ENCODE results near the gene C20orf96. TPM values are rescaled to one million over a fixed set of nuclear protein-coding genes. Genes with fewer than 3 reads are reported as not detected.
"Not testable (repeated sequence)": the region's sequence is repeated elsewhere in the genome, so short reads cannot be mapped to it uniquely, and the experiment has no call there.

Gene C20orf96
- total and polyA plus RNA-seq, 4 donors = 4.6 to 11.1 (median 5.4) TPM

DNA sequence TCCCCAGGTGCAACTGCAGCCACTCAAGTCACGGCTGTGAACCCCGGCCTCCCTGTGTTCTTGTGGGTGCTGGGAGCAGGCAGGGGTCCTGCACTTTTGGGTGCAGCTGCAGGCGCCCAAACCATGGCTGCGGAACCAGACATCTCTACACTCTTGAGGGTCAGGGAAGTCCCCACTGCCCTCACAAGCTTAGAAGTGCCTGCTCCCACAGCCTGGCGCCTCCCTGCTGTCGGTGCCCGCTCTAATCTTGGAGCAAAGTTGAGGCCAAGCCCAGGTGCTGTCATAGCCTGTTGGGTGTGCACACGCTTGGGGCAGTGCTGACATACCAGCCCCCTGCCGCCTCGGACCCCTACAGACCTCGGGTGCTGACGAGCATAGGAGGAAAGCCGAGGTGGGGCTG is 26.8 kb downstream of the C20orf96 start:
- 78 to 84% methylated on average over 13 of the region's 13 CpGs for WGBS, 2 donors
- intact Hi-C loops (cut with DNase I) = loop anchor here in 1 of 2 donors (10.0 kb wide), 1 partner anchor 71 kb away; no protein-coding TSS in a partner anchor

DNA sequence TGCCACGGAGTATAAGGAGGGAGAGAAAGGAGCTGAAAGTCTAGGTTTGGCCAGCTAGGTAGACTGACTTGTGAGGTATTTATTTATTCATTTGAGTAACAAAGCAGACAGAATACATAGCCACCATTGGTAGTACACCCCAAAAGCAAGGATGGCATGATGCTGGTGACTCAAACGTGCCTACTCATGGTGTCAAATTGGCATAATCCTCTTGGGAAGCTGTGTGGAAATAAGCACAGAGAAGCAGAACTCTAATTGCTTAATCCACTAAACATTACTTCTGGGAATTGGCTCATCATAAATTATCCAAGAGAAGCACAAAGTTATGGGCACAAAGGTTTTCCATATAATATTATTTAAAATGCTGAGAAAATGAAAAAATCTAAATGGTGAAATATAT is 30.6 kb downstream of the C20orf96 start:
- Histone ChIP-seq H3K9me3 (ENCODE audit: control insufficient read depth, low read length) (no peaks in the 10 kb centered on the region), H3K4me3 (ENCODE audit: low read length in 2 of 2) (no peak overlapping the region), H3K4me1 (ENCODE audit: control insufficient read depth in 1 of 2, insufficient read depth in 2 of 2, low read length in 2 of 2) (no peaks in the 10 kb centered on the region), H3K36me3 (ENCODE audit: control insufficient read depth in 1 of 2, insufficient read depth in 2 of 2, low read length in 1 of 2) (no peaks in the 10 kb centered on the region), H3K27me3 (ENCODE audit: control insufficient read depth in 1 of 2, insufficient read depth in 2 of 2, low read length in 1 of 2) (peaks cover 0 to 2% of the 10 kb centered on the region in 2 donors), H3K27ac (ENCODE audit: low read depth in 1 of 2, low read length in 2 of 2) (no peak overlapping the region)
- 52 to 60% methylated on average over 2 of the region's 2 CpGs for WGBS, 2 donors
- DNase-seq (no peak), ATAC-seq (ENCODE audit: low FRiP score) (no peak)
- intact Hi-C loops (cut with DNase I) = loop anchor here in 1 of 2 donors (10.0 kb wide), 1 partner anchor 75 kb away; no protein-coding TSS in a partner anchor

More for the DNA sequence above, 26.8 kb downstream of the C20orf96 start:
- Histone ChIP-seq H3K9me3 (ENCODE audit: control insufficient read depth, low read length) (no peaks in the 10 kb centered on the region), H3K27me3 (ENCODE audit: control insufficient read depth in 1 of 2, insufficient read depth in 2 of 2, low read length in 1 of 2) (no peaks in the 10 kb centered on the region), H3K4me3 (ENCODE audit: low read length in 2 of 2) (no peak overlapping the region), H3K36me3 (ENCODE audit: control insufficient read depth in 1 of 2, insufficient read depth in 2 of 2, low read length in 1 of 2) (no peaks in the 10 kb centered on the region), H3K4me1 (ENCODE audit: control insufficient read depth in 1 of 2, insufficient read depth in 2 of 2, low read length in 2 of 2) (no peaks in the 10 kb centered on the region), H3K27ac (ENCODE audit: low read depth in 1 of 2, low read length in 2 of 2) (no peak overlapping the region)
- DNase-seq (no peak), ATAC-seq (ENCODE audit: low FRiP score) (no peak)

DNA sequence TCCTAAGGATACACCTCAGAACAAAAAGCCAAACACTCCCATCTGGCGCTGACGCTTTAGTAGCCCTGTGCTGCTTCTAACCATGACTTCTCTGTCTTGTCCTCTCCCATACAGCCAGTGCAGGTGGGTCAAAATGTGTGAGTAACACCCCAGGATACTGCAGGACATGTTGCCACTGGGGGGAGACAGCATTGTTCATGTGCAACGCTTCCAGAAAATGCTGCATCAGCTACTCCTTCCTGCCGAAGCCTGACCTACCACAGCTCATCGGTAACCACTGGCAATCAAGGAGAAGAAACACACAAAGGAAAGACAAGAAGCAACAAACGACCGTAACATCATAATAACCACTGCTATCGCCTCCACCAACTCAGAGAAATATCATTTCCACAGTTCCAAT is 31.6 kb downstream of the C20orf96 start:
- Histone ChIP-seq H3K4me3 (ENCODE audit: low read length in 2 of 2) (no peak overlapping the region), H3K4me1 (ENCODE audit: control insufficient read depth in 1 of 2, insufficient read depth in 2 of 2, low read length in 2 of 2) (no peaks in the 10 kb centered on the region), H3K27me3 (ENCODE audit: control insufficient read depth in 1 of 2, insufficient read depth in 2 of 2, low read length in 1 of 2) (peaks cover 0 to 2% of the 10 kb centered on the region in 2 donors), H3K9me3 (ENCODE audit: control insufficient read depth, low read length) (no peaks in the 10 kb centered on the region), H3K36me3 (ENCODE audit: control insufficient read depth in 1 of 2, insufficient read depth in 2 of 2, low read length in 1 of 2) (no peaks in the 10 kb centered on the region), H3K27ac (ENCODE audit: low read depth in 1 of 2, low read length in 2 of 2) (no peak overlapping the region)
- intact Hi-C loops (cut with DNase I) = no loop called here
- no peak for ATAC-seq (ENCODE audit: low FRiP score)
- DNase-seq = no peak
- WGBS, 2 donors = 44 to 56% methylated on average over 8 of the region's 8 CpGs

DNA sequence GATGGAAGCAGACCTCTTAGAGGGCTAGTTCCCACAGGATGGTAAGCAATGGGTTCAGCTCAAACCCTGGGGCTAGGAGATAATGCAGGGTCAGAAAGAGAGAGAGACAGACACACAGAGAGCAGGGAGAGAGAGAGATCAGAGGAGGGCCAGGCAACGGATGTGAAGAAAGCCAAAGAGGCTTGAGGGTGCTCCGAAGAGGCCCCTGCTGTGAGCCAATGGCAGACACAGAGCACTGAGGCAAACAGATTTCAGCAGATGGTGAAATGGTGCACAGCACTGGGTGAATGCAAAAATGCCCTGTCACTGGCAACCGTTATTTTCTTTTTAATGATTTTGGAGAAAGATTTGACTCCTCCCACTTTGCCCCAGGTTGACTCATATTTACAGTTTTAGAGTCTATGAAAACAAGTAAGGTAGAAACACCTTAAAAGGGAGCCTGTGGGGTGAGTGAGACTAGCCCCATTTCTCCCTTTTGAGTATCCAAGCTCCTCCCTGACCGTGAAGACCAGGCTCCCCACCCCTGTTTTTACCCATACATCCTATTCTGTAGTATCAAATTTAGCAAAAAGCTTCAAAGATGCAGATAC is 32.2 kb downstream of the C20orf96 start:
- Histone ChIP-seq H3K4me3 (ENCODE audit: low read length in 2 of 2) (no peak overlapping the region), H3K27me3 (ENCODE audit: control insufficient read depth in 1 of 2, insufficient read depth in 2 of 2, low read length in 1 of 2) (peaks cover 0 to 2% of the 10 kb centered on the region in 2 donors), H3K27ac (ENCODE audit: low read depth in 1 of 2, low read length in 2 of 2) (no peak overlapping the region), H3K9me3 (ENCODE audit: control insufficient read depth, low read length) (no peaks in the 10 kb centered on the region), H3K4me1 (ENCODE audit: control insufficient read depth in 1 of 2, insufficient read depth in 2 of 2, low read length in 2 of 2) (no peaks in the 10 kb centered on the region), H3K36me3 (ENCODE audit: control insufficient read depth in 1 of 2, insufficient read depth in 2 of 2, low read length in 1 of 2) (no peaks in the 10 kb centered on the region)
- intact Hi-C loops (cut with DNase I) = no loop called here
- no peak for DNase-seq
- no peak for ATAC-seq (ENCODE audit: low FRiP score)
- WGBS, 2 donors = 50 to 60% methylated on average over 4 of the region's 4 CpGs

DNA sequence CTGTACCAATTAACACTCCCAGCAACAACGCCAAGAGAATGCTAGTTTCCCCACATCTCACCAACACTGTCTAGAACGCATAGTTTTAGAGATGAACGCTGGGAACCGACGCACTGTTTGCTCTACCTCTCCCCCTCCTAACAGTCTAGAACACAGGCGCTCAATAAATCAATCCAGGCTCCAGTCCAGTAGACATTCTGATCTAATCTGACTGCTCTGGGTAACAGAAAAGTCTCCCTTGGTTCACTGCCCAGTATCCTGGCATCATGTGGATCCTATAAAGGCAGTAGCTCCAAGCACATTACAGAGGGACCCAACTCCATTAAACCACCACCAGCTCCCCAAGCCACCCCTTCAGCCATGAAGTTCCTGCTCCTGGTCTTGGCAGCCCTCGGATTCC is 33.1 kb downstream of the C20orf96 start, which contains the start of gene DEFB132:
Gene DEFB132 (plus strand): TSS at position 306 of the 400 bp plus-strand sequence. CDS start 55 bp downstream, at position 361.
- Histone ChIP-seq H3K9me3 (ENCODE audit: control insufficient read depth, low read length) (no peaks in the 10 kb centered on the region), H3K4me3 (ENCODE audit: low read length in 2 of 2) (no peak within 1 kb of the TSS), H3K36me3 (ENCODE audit: control insufficient read depth in 1 of 2, insufficient read depth in 2 of 2, low read length in 1 of 2) (no peaks in the 10 kb centered on the region), H3K27ac (ENCODE audit: low read depth in 1 of 2, low read length in 2 of 2) (no peak within 1 kb of the TSS), H3K27me3 (ENCODE audit: control insufficient read depth in 1 of 2, insufficient read depth in 2 of 2, low read length in 1 of 2) (peaks cover 0 to 2% of the 10 kb centered on the region in 2 donors), H3K4me1 (ENCODE audit: control insufficient read depth in 1 of 2, insufficient read depth in 2 of 2, low read length in 2 of 2) (no peaks in the 10 kb centered on the region)
- no peak for DNase-seq
- intact Hi-C loops (cut with DNase I) = no loop called here
- 43 to 58% methylated on average over 7 of the region's 7 CpGs for WGBS, 2 donors
- no peak for ATAC-seq (ENCODE audit: low FRiP score)

DNA sequence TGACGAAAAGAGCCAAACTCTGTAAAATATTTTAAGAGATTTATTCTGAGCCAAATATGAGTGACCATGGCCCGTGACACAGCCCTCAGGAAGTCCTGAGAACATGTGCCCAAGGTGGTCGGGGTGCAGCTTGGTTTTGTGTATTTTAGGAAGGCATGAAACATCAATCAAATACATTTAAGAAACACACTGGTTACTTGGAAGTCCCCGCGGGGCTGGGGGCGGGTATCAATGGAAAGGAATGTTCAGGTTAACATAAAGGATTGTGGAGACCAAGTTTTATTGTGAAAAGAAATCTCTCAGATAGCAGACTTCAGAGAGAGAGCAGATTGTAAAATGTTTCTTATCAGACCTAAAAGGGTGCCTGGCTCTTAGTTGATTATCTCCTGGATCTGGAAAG is 37.1 kb downstream of the C20orf96 start:
- ATAC-seq (ENCODE audit: low FRiP score); H3K4me1 ChIP-seq (ENCODE audit: control insufficient read depth in 1 of 2, insufficient read depth in 2 of 2, low read length in 2 of 2); intact Hi-C loops (cut with DNase I); DNase-seq; H3K27me3 ChIP-seq (ENCODE audit: control insufficient read depth in 1 of 2, insufficient read depth in 2 of 2, low read length in 1 of 2); H3K27ac ChIP-seq (ENCODE audit: low read depth in 1 of 2, low read length in 2 of 2); H3K36me3 ChIP-seq (ENCODE audit: control insufficient read depth in 1 of 2, insufficient read depth in 2 of 2, low read length in 1 of 2); H3K9me3 ChIP-seq (ENCODE audit: control insufficient read depth, low read length); H3K4me3 ChIP-seq (ENCODE audit: low read length in 2 of 2): not testable (repeated sequence)
- 35 to 43% methylated on average over 6 of the region's 6 CpGs for WGBS, 2 donors

DNA sequence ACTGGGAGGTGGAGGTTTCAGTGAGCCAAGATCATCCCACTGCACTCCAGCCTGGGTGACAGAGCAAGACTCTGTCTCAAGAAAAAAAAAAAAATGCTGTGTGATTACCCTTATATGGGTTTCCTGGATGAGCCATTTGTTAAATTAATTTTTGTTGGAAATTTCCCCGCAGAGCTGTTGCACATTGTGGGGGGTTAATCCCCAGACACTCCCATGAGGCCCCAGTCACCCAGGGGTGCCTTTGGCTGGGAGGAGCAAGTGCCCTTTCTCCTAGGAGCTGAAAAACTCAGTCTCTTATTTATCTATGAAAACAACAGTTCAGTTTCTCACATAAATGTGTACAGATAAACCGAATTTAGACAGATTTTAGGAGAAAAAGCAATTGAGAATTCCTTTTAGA is 37.7 kb downstream of the C20orf96 start:
- Histone ChIP-seq H3K9me3 (ENCODE audit: control insufficient read depth, low read length) (no peaks in the 10 kb centered on the region), H3K27ac (ENCODE audit: low read depth in 1 of 2, low read length in 2 of 2) (no peak overlapping the region), H3K4me3 (ENCODE audit: low read length in 2 of 2) (no peak overlapping the region), H3K36me3 (ENCODE audit: control insufficient read depth in 1 of 2, insufficient read depth in 2 of 2, low read length in 1 of 2) (no peaks in the 10 kb centered on the region), H3K27me3 (ENCODE audit: control insufficient read depth in 1 of 2, insufficient read depth in 2 of 2, low read length in 1 of 2) (no peaks in the 10 kb centered on the region), H3K4me1 (ENCODE audit: control insufficient read depth in 1 of 2, insufficient read depth in 2 of 2, low read length in 2 of 2) (no peaks in the 10 kb centered on the region)
- DNase-seq = no peak
- intact Hi-C loops (cut with DNase I) = no loop called here
- WGBS, 2 donors = 66 to 75% methylated on average over 2 of the region's 2 CpGs
- ATAC-seq (ENCODE audit: low FRiP score) = no peak

DNA sequence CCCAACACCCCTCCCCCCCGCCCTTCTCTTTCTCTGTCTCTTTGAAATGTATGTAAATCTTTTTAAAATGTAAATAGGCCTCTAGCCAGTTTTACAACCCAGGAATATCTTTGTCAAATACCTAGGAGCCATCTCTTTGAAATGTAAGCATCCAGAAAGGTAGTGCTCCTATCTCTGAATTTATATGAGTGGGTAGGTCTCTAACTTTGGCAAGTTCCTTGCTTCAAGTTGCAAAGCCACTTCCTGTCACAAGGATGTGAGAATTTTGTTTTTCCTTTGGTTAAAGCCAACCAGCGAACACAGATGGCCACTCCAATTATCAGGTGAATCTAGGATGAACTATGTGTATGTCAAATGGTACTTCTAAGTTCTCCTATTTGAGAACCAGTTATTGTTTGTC is 39.2 kb downstream of the C20orf96 start:
- intact Hi-C loops (cut with DNase I) = no loop called here

DNA sequence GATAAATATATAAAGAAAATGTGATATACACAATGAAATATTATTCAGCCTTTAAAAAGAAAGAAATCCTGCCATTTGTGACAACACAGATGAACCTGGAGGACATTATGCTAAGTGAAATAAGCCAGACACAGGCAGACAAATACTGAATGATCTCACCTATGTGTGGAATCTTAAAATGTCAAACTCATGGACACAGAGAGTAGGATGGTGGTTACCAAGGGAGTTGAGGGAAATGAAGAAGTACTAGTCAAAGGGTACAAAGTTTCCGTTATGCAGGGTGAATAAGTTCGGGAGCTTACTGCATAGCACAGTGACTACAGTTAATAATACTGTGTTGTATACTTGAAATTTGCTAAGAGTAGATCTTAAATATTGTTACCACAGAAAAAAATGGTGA is 47.6 kb downstream of the C20orf96 start:
- Histone ChIP-seq H3K27me3 (ENCODE audit: control insufficient read depth in 1 of 2, insufficient read depth in 2 of 2, low read length in 1 of 2) (peaks cover 0 to 1% of the 10 kb centered on the region in 2 donors), H3K9me3 (ENCODE audit: control insufficient read depth, low read length) (peaks cover 3% of the 10 kb centered on the region), H3K27ac (ENCODE audit: low read depth in 1 of 2, low read length in 2 of 2) (no peak overlapping the region), H3K36me3 (ENCODE audit: control insufficient read depth in 1 of 2, insufficient read depth in 2 of 2, low read length in 1 of 2) (no peaks in the 10 kb centered on the region), H3K4me1 (ENCODE audit: control insufficient read depth in 1 of 2, insufficient read depth in 2 of 2, low read length in 2 of 2) (no peaks in the 10 kb centered on the region), H3K4me3 (ENCODE audit: low read length in 2 of 2) (no peak overlapping the region)
- intact Hi-C loops (cut with DNase I) = no loop called here
- 88 to 89% methylated on average over 2 of the region's 2 CpGs for WGBS, 2 donors
- DNase-seq (no peak), ATAC-seq (ENCODE audit: low FRiP score) (no peak)

More for the DNA sequence above, 39.2 kb downstream of the C20orf96 start:
- no peaks in the 10 kb centered on the region for H3K36me3 ChIP-seq (ENCODE audit: control insufficient read depth in 1 of 2, insufficient read depth in 2 of 2, low read length in 1 of 2)
- peaks cover 0 to 1% of the 10 kb centered on the region in 2 donors for H3K27me3 ChIP-seq (ENCODE audit: control insufficient read depth in 1 of 2, insufficient read depth in 2 of 2, low read length in 1 of 2)
- H3K27ac ChIP-seq (ENCODE audit: low read depth in 1 of 2, low read length in 2 of 2) = no peak overlapping the region
- no peaks in the 10 kb centered on the region for H3K4me1 ChIP-seq (ENCODE audit: control insufficient read depth in 1 of 2, insufficient read depth in 2 of 2, low read length in 2 of 2)
- peaks cover 3% of the 10 kb centered on the region for H3K9me3 ChIP-seq (ENCODE audit: control insufficient read depth, low read length)
- H3K4me3 ChIP-seq (ENCODE audit: low read length in 2 of 2) = no peak overlapping the region
- no peak for ATAC-seq (ENCODE audit: low FRiP score)
- no peak for DNase-seq
- 15 to 24% methylated on average over 2 of the region's 2 CpGs for WGBS, 2 donors

Data from aorta (tissue), 5 donors.